ENCODE results near the gene HSPA5. TPM values are rescaled to one million over a fixed set of nuclear protein-coding genes. Genes with fewer than 3 reads are reported as not detected.
"Not testable (repeated sequence)": the region's sequence is repeated elsewhere in the genome, so short reads cannot be mapped to it uniquely, and the experiment has no call there.

The HSPA5 gene
- total RNA-seq = 100 to 1,000 TPM in 3 of 4 donors, 10 to 100 TPM in 1; 78.5 to 254 (median 168) TPM

GRCh38 chr9:125241000-125241862, at the start of gene HSPA5:
Gene HSPA5 (minus strand): TSS chr9:125241343. CDS start chr9:125241126, 217 bp downstream.
- peak; percentile 96 for DNase-seq (ENCODE audit: low spot score)
- TF ChIP-seq CTCF (IDR thresholded peaks at IDR 0.05) = no peak
- peak; percentile 96 for ATAC-seq (ENCODE audit: low FRiP score)

- DNase-seq (ENCODE audit: low spot score); ATAC-seq (ENCODE audit: low FRiP score): not testable (repeated sequence)
Measured at GRCh38 chr9:125286935-125287433, 45.8 kb upstream of the HSPA5 start.

GRCh38 chr9:125284855-125285254, 43.7 kb upstream of the HSPA5 start:
- TF ChIP-seq CTCF (IDR thresholded peaks at IDR 0.05) = no peak
- DNase-seq (ENCODE audit: low spot score) = no peak

GRCh38 chr9:125280945-125281344, 39.8 kb upstream of the HSPA5 start:
- no peak for TF ChIP-seq CTCF (IDR thresholded peaks at IDR 0.05)
- DNase-seq (ENCODE audit: low spot score) = no peak
- ATAC-seq (ENCODE audit: low FRiP score) = no peak

More at GRCh38 chr9:125284855-125285254, 43.7 kb upstream of the HSPA5 start:
- ATAC-seq (ENCODE audit: low FRiP score) = no peak

GRCh38 chr9:125277411-125277810, 36.3 kb upstream of the HSPA5 start:
- no peak for TF ChIP-seq CTCF (IDR thresholded peaks at IDR 0.05)
- ATAC-seq (ENCODE audit: low FRiP score) (no peak), DNase-seq (ENCODE audit: low spot score) (no peak)

- DNase-seq (ENCODE audit: low spot score) (no peak), ATAC-seq (ENCODE audit: low FRiP score) (no peak)
- TF ChIP-seq CTCF (IDR thresholded peaks at IDR 0.05) = no peak
Measured at GRCh38 chr9:125276771-125277170, 35.6 kb upstream of the HSPA5 start.

GRCh38 chr9:125272697-125273096, 31.6 kb upstream of the HSPA5 start:
- no peak for ATAC-seq (ENCODE audit: low FRiP score)

More at GRCh38 chr9:125272697-125273096, 31.6 kb upstream of the HSPA5 start:
- DNase-seq (ENCODE audit: low spot score) = no peak
- no peak for TF ChIP-seq CTCF (IDR thresholded peaks at IDR 0.05)

Measured in omental fat pad (tissue), 4 donors.